Trophoblast cell (in vitro differentiated cells and primary cell): ENCODE results near the gene AFDN.

Source experiments
- DNase-seq, 2 donors: peaks; one replicate each; pipeline ENCODE4 v3.0.0-alpha.2; 2016
- H2AFZ ChIP-seq: 2 replicates; pipeline ENCODE4 v1.6.1; 2013; ENCODE audit warnings: low read length, moderate library complexity, mild to moderate bottlenecking; ENCODE audit not compliant: insufficient read depth, poor library complexity
- H2AK5ac ChIP-seq: 2 replicates; pipeline ENCODE4 v1.6.1; 2013; ENCODE audit warnings: mild to moderate bottlenecking, low read length
- H2BK120ac ChIP-seq: 2 replicates; pipeline ENCODE4 v1.6.1; 2013; ENCODE audit warnings: low read length, mild to moderate bottlenecking, moderate library complexity; ENCODE audit not compliant: insufficient read depth, poor library complexity
- H2BK12ac ChIP-seq: 2 replicates; pipeline ENCODE4 v1.6.1; 2013; ENCODE audit warnings: mild to moderate bottlenecking, low read length, moderate library complexity
- H2BK5ac ChIP-seq: 2 replicates; pipeline ENCODE4 v1.6.1; 2013; ENCODE audit warnings: low read length, low read depth, moderate library complexity, mild to moderate bottlenecking; ENCODE audit not compliant: poor library complexity
- H3K14ac ChIP-seq: 2 replicates; pipeline ENCODE4 v1.6.1; 2013; ENCODE audit warnings: mild to moderate bottlenecking, low read length
- H3K18ac ChIP-seq: 2 replicates; pipeline ENCODE4 v1.6.1; 2013; ENCODE audit warnings: mild to moderate bottlenecking, low read length
- H3K23ac ChIP-seq: 2 replicates; pipeline ENCODE4 v1.6.1; 2013; ENCODE audit warnings: low read length
- H3K27ac ChIP-seq: 2 replicates; pipeline ENCODE4 v1.5.1; 2013; ENCODE audit warnings: low read depth, mild to moderate bottlenecking, inconsistent platforms, low read length, moderate library complexity
- H3K27me3 ChIP-seq: 2 replicates; pipeline ENCODE4 v1.6.1; 2013; ENCODE audit warnings: inconsistent platforms, mild to moderate bottlenecking, low read length, moderate library complexity; ENCODE audit not compliant: insufficient read depth
- H3K36me3 ChIP-seq, 2 experiments: 1 replicate in 1 of 2; 2 replicates in 1 of 2; pipeline ENCODE4 v1.6.1; 2013; ENCODE audit warnings: low read length in 2 of 2, mild to moderate bottlenecking in 2 of 2, moderate library complexity in 1 of 2; ENCODE audit not compliant: insufficient read depth in 2 of 2, control insufficient read depth in 1 of 2
- H3K4ac ChIP-seq: 2 replicates; pipeline ENCODE4 v1.6.1; 2013; ENCODE audit warnings: low read depth, mild to moderate bottlenecking, low read length, moderate library complexity
- H3K4me1 ChIP-seq, 2 experiments: 1 replicate in 1 of 2; 2 replicates in 1 of 2; pipeline ENCODE4 v1.6.1; 2013; ENCODE audit warnings: low read length in 2 of 2, mild to moderate bottlenecking in 2 of 2, moderate library complexity in 1 of 2; ENCODE audit not compliant: insufficient read depth in 2 of 2, control insufficient read depth in 1 of 2
- H3K4me2 ChIP-seq: 2 replicates; pipeline ENCODE4 v1.6.1; 2013; ENCODE audit warnings: inconsistent platforms, mild to moderate bottlenecking, low read length, moderate library complexity
- H3K4me3 ChIP-seq: 2 replicates; pipeline ENCODE4 v1.5.1; 2013; ENCODE audit warnings: mild to moderate bottlenecking, low read depth, low read length, inconsistent platforms
- H3K79me1 ChIP-seq: one replicate; pipeline ENCODE4 v1.6.1; 2013; ENCODE audit warnings: low read length
- H3K79me2 ChIP-seq: 2 replicates; pipeline ENCODE4 v1.6.1; 2013; ENCODE audit warnings: low read length, mild to moderate bottlenecking; ENCODE audit not compliant: control insufficient read depth, insufficient read depth, poor library complexity
- H3K9ac ChIP-seq: 2 replicates; pipeline ENCODE4 v1.6.1; 2013; ENCODE audit warnings: mild to moderate bottlenecking, low read length
- H3K9me3 ChIP-seq: 2 replicates; pipeline ENCODE4 v1.6.1; 2013; ENCODE audit warnings: low read depth, mild to moderate bottlenecking, control low read depth, inconsistent platforms, low read length; ENCODE audit not compliant: insufficient read depth
- H4K12ac ChIP-seq: 2 replicates; pipeline ENCODE4 v1.6.1; 2013; ENCODE audit warnings: low read depth, mild to moderate bottlenecking, low read length, moderate library complexity
- H4K8ac ChIP-seq: 2 replicates; pipeline ENCODE4 v1.6.1; 2013; ENCODE audit warnings: low read depth, mild to moderate bottlenecking, low read length, moderate library complexity
- H4K91ac ChIP-seq: one replicate; pipeline ENCODE4 v1.6.1; 2013; ENCODE audit warnings: low read depth, mild to moderate bottlenecking, low read length, moderate library complexity
- WGBS: extraction: QIAGEN DNeasy Blood & Tissue Kit; methylation state at CpG from one replicate; pipeline ENCODE4 v1.1.7; 2013; ENCODE audit warnings: missing lambda C conversion rate; ENCODE audit not compliant: insufficient read length, insufficient coverage; ENCODE audit errors: extremely low coverage; 5-methylcytosine and 5-hydroxymethylcytosine counted together

AFDN gene

GRCh38 chr6:167925026-167925425 lies 98.3 kb downstream of the AFDN start:
- Histone ChIP-seq H3K79me1 (no peaks in the 10 kb centered on the region), H3K27me3 (no peaks in the 10 kb centered on the region), H4K8ac (no peak overlapping the region), H2BK12ac (no peak overlapping the region), H3K4me2 (no peak overlapping the region), H3K9me3 (peaks cover 6% of the 10 kb centered on the region), H3K23ac (no peak overlapping the region), H2AK5ac (no peak overlapping the region), H3K9ac (no peak overlapping the region), H3K36me3 (peaks cover 30 to 55% of the 10 kb centered on the region in 2 experiments), H3K79me2 (no peaks in the 10 kb centered on the region), H3K14ac (no peak overlapping the region), H3K18ac (no peak overlapping the region), H4K91ac (no peak overlapping the region), H3K27ac (no peak overlapping the region), H3K4me1 (peaks cover 2% of the 10 kb centered on the region in 2 experiments), H2BK120ac (no peak overlapping the region), H4K12ac (no peak overlapping the region), H3K4me3 (no peak overlapping the region), H2AFZ (no peak overlapping the region), H2BK5ac (no peak overlapping the region), H3K4ac (no peak overlapping the region)
- DNase-seq, result no peak
- no CpG with 5 or more reads among the region's 7 CpGs for WGBS

- Histone ChIP-seq H3K27me3 (no peaks in the 10 kb centered on the region), H3K79me1 (no peaks in the 10 kb centered on the region), H2BK12ac (no peak overlapping the region), H3K18ac (peak overlapping the region; percentile 43), H4K91ac (no peak overlapping the region), H3K4me1 (peaks cover 2 to 4% of the 10 kb centered on the region in 2 experiments), H3K4ac (no peak overlapping the region), H3K27ac (no peak overlapping the region), H2BK120ac (no peak overlapping the region), H3K4me3 (no peak overlapping the region), H3K14ac (no peak overlapping the region), H4K8ac (no peak overlapping the region), H3K36me3 (peaks cover 31 to 52% of the 10 kb centered on the region in 2 experiments), H3K4me2 (no peak overlapping the region), H3K23ac (no peak overlapping the region), H3K9ac (no peak overlapping the region), H4K12ac (no peak overlapping the region), H3K9me3 (peaks cover 4% of the 10 kb centered on the region), H2AK5ac (no peak overlapping the region), H2AFZ (no peak overlapping the region), H2BK5ac (no peak overlapping the region), H3K79me2 (no peaks in the 10 kb centered on the region)
- DNase-seq, result no peak
- no CpG with 5 or more reads among the region's 6 CpGs for WGBS
Measured at GRCh38 chr6:167927246-167927645, 100.5 kb downstream of the AFDN start.

- Histone ChIP-seq H3K4me2 (no peak overlapping the region), H2AFZ (no peak overlapping the region), H4K12ac (no peak overlapping the region), H3K23ac (no peak overlapping the region), H2AK5ac (no peak overlapping the region), H3K9ac (no peak overlapping the region), H3K9me3 (peaks cover 4% of the 10 kb centered on the region), H2BK12ac (no peak overlapping the region), H3K79me1 (no peaks in the 10 kb centered on the region), H3K4me1 (peaks cover 4 to 5% of the 10 kb centered on the region in 2 experiments), H3K18ac (no peak overlapping the region), H3K27ac (no peak overlapping the region), H4K8ac (no peak overlapping the region), H3K14ac (no peak overlapping the region), H3K79me2 (no peaks in the 10 kb centered on the region), H4K91ac (no peak overlapping the region), H3K4me3 (no peak overlapping the region), H2BK120ac (no peak overlapping the region), H2BK5ac (no peak overlapping the region), H3K4ac (no peak overlapping the region), H3K27me3 (no peaks in the 10 kb centered on the region), H3K36me3 (peaks cover 31 to 50% of the 10 kb centered on the region in 2 experiments)
- no peak for DNase-seq
- WGBS, result no CpG with 5 or more reads among the region's 3 CpGs
Measured at GRCh38 chr6:167928111-167928510, 101.4 kb downstream of the AFDN start.

- Histone ChIP-seq H3K9me3 (peaks cover 3% of the 10 kb centered on the region), H3K14ac (no peak overlapping the region), H3K79me1 (no peaks in the 10 kb centered on the region), H4K12ac (no peak overlapping the region), H3K79me2 (no peaks in the 10 kb centered on the region), H2BK120ac (no peak overlapping the region), H3K23ac (no peak overlapping the region), H3K9ac (no peak overlapping the region), H2AK5ac (no peak overlapping the region), H3K4ac (no peak overlapping the region), H3K18ac (no peak overlapping the region), H2AFZ (no peak overlapping the region), H2BK12ac (no peak overlapping the region), H4K91ac (no peak overlapping the region), H3K27ac (no peak overlapping the region), H2BK5ac (no peak overlapping the region), H3K36me3 (peaks cover 28 to 44% of the 10 kb centered on the region in 2 experiments), H3K4me1 (peaks cover 10% of the 10 kb centered on the region in 2 experiments), H3K4me3 (no peak overlapping the region), H4K8ac (no peak overlapping the region), H3K4me2 (no peak overlapping the region), H3K27me3 (no peaks in the 10 kb centered on the region)
- no CpG with 5 or more reads among the region's 3 CpGs for WGBS
- no peak for DNase-seq
Measured at GRCh38 chr6:167930295-167930694, 103.6 kb downstream of the AFDN start.
